Cardiac septum (tissue), 1 donor: ENCODE results near the gene TSHR. TPM values are rescaled to one million over a fixed set of nuclear protein-coding genes. Genes with fewer than 3 reads are reported as not detected.
"Not testable (repeated sequence)": the region's sequence is repeated elsewhere in the genome, so short reads cannot be mapped to it uniquely, and the experiment has no call there.

Source experiments
- DNase-seq: peaks from one replicate; pipeline ENCODE4 v3.0.0-alpha.2; 2020; ENCODE audit warnings: low spot score
- intact Hi-C: fragments of 100-400 bp; cut with DNase I; formaldehyde crosslinking; loops from one replicate; pipeline ENCODE4 v1.14.0; 2022
- total RNA-seq: library from RNA; stranded (reverse); fragmentation: NEBNext Ultra II Directional; extraction: Animal tissue kit (Norgen Biotek cat#: 25700); gene quantifications from one replicate; pipeline ENCODE4 v1.2.1, GENCODE V29; 2021
- donor health status: DM: no; HTN: no; CAD: no.

TSHR gene
- total RNA-seq, 1 donor from 2014 or later = not detected

- no peak for DNase-seq
- intact Hi-C loops = loop anchor here (1.0 kb wide), 1 partner anchor 33 kb away; no protein-coding TSS in a partner anchor
Observed at GRCh38 chr14:80987235-80988032, 32.0 kb downstream of the TSHR start.

GRCh38 chr14:80988192-80988591, 32.8 kb downstream of the TSHR start:
- intact Hi-C loops = no loop called here
- no peak for DNase-seq

- intact Hi-C loops = no loop called here
- no peak for DNase-seq
Observed at GRCh38 chr14:80988735-80989429, 33.5 kb downstream of the TSHR start.

GRCh38 chr14:80992580-80992979, 37.2 kb downstream of the TSHR start:
- no peak for DNase-seq
- intact Hi-C loops = no loop called here

GRCh38 chr14:80996049-80996901, 40.9 kb downstream of the TSHR start:
- DNase-seq = no peak
- intact Hi-C loops = loop anchor here (2.0 kb wide), 1 partner anchor 175 kb away; no protein-coding TSS in a partner anchor

GRCh38 chr14:81001447-81001846, 46.0 kb downstream of the TSHR start:
- no peak for DNase-seq
- intact Hi-C loops = no loop called here

GRCh38 chr14:81004575-81004974, 49.2 kb downstream of the TSHR start:
- intact Hi-C loops = no loop called here

GRCh38 chr14:81005540-81006228, 50.3 kb downstream of the TSHR start:
- no peak for DNase-seq
- intact Hi-C loops = no loop called here

More at GRCh38 chr14:81004575-81004974, 49.2 kb downstream of the TSHR start:
- no peak for DNase-seq

GRCh38 chr14:81006266-81006665, 50.8 kb downstream of the TSHR start:
- DNase-seq = no peak
- intact Hi-C loops = no loop called here

GRCh38 chr14:81007131-81007530, 51.7 kb downstream of the TSHR start:
- DNase-seq = no peak
- intact Hi-C loops = no loop called here

GRCh38 chr14:81009346-81009745, 53.9 kb downstream of the TSHR start:
- no peak for DNase-seq
- intact Hi-C loops = no loop called here

GRCh38 chr14:81018251-81018650, 62.8 kb downstream of the TSHR start:
- DNase-seq = no peak
- intact Hi-C loops = no loop called here

GRCh38 chr14:81018684-81019083, 63.3 kb downstream of the TSHR start:
- no peak for DNase-seq
- intact Hi-C loops = no loop called here

- intact Hi-C loops, DNase-seq: not testable (repeated sequence)
Observed at GRCh38 chr14:81019113-81019512, 63.7 kb downstream of the TSHR start.

GRCh38 chr14:81023095-81023710, 67.8 kb downstream of the TSHR start:
- intact Hi-C loops = no loop called here
- no peak for DNase-seq

- DNase-seq = no peak
- intact Hi-C loops = no loop called here
Observed at GRCh38 chr14:81028461-81028860, 73.0 kb downstream of the TSHR start.

GRCh38 chr14:81031488-81031887, 76.1 kb downstream of the TSHR start:
- DNase-seq = no peak
- intact Hi-C loops = no loop called here

- intact Hi-C loops = no loop called here
- DNase-seq = no peak
Observed at GRCh38 chr14:81033698-81034240, 78.3 kb downstream of the TSHR start.

GRCh38 chr14:81042438-81042837, 87.0 kb downstream of the TSHR start:
- intact Hi-C loops = no loop called here
- no peak for DNase-seq
